OCI-LY7 (cell line): ENCODE results near the gene KIZ. TPM values are rescaled to one million over a fixed set of nuclear protein-coding genes. Genes with fewer than 3 reads are reported as not detected.

Experiments
- BruUV-seq: library from RNA; stranded (reverse); fragments of 400-500 nt; replicated peaks from 2 replicates; lab custom pipeline; 2021; lab: Mats Ljungman, UMichigan
- CTCF ChIA-PET: fragments of 300-600 bp; sonication (Branson Sonifier 250); formaldehyde crosslinking; loops from one replicate; lab custom pipeline; 2022; ENCODE audit warnings: antibody characterized with exemption; ENCODE audit not compliant: unreplicated experiment; lab: Charles Lee
- POLR2A ChIA-PET: fragments of 300-600 bp; sonication (Branson Sonifier 250); formaldehyde crosslinking; loops from one replicate; lab custom pipeline; 2022; ENCODE audit warnings: antibody characterized with exemption; lab: Charles Lee
- DNase-seq: peaks from one replicate; pipeline ENCODE4 v3.0.0-alpha.2; 2015; ENCODE audit warnings: low spot score
- H2AFZ ChIP-seq: fragments of 200-600 bp; sonication (generic), shearing (Covaris generic); 2 replicates; pipeline ENCODE4 v1.6.1; 2014; ENCODE audit warnings: mild to moderate bottlenecking, antibody characterized with exemption, low read length, moderate library complexity
- H3K27ac ChIP-seq: fragments of 200-600 bp; sonication (generic); 2 replicates; pipeline ENCODE4 v1.5.1; 2014; ENCODE audit warnings: mixed run types, low read depth, mild to moderate bottlenecking, moderate library complexity, low read length, inconsistent platforms; ENCODE audit not compliant: poor library complexity, severe bottlenecking
- H3K36me3 ChIP-seq: fragments of 200-600 bp; sonication (generic); 2 replicates; pipeline ENCODE4 v1.6.1; 2014; ENCODE audit warnings: mild to moderate bottlenecking, antibody characterized with exemption, low read length, moderate library complexity, mixed read lengths; ENCODE audit not compliant: insufficient read depth
- H3K4me1 ChIP-seq: fragments of 200-600 bp; sonication (generic); 2 replicates; pipeline ENCODE4 v1.5.1; 2014; ENCODE audit warnings: mild to moderate bottlenecking, low read length; ENCODE audit not compliant: insufficient read depth, poor library complexity, severe bottlenecking
- H3K4me2 ChIP-seq: fragments of 200-600 bp; sonication (generic); 2 replicates; pipeline ENCODE4 v1.6.1; 2014; ENCODE audit warnings: mild to moderate bottlenecking, low read length
- H3K4me3 ChIP-seq: fragments of 200-600 bp; sonication (generic); 2 replicates; pipeline ENCODE4 v1.5.1; 2014; ENCODE audit warnings: mild to moderate bottlenecking, low read depth, low read length; ENCODE audit not compliant: poor library complexity, severe bottlenecking
- H3K79me2 ChIP-seq: fragments of 200-600 bp; sonication (generic); 2 replicates; pipeline ENCODE4 v1.6.1; 2016; ENCODE audit warnings: low read depth, mild to moderate bottlenecking, low read length, moderate library complexity, mixed read lengths; ENCODE audit not compliant: insufficient read depth
- H3K9me2 ChIP-seq: fragments of 200-600 bp; sonication (generic); 2 replicates; pipeline ENCODE4 v1.6.1; 2016; ENCODE audit warnings: mild to moderate bottlenecking, low read length, mixed read lengths; ENCODE audit not compliant: insufficient read depth
- H3K9me3 ChIP-seq: fragments of 200-600 bp; sonication (generic); 2 replicates; pipeline ENCODE4 v1.6.1; 2014; ENCODE audit warnings: mild to moderate bottlenecking, mixed run types, low read length, mixed read lengths
- H4K20me1 ChIP-seq: fragments of 200-600 bp; sonication (generic); 2 replicates; pipeline ENCODE4 v1.6.1; 2014; ENCODE audit warnings: mild to moderate bottlenecking, antibody characterized with exemption, low read length, moderate library complexity, mixed read lengths; ENCODE audit not compliant: insufficient read depth
- EZH2phosphoT487 ChIP-seq: fragments of 200-600 bp; sonication (generic); IDR thresholded peaks from 2 replicates; pipeline ENCODE4 v1.6.1; 2018; ENCODE audit warnings: low read depth, borderline replicate concordance, mild to moderate bottlenecking, mixed run types, antibody characterized with exemption, low read length, moderate library complexity, mixed read lengths
- intact Hi-C: fragments of 100-400 bp; cut with micrococcal nuclease; formaldehyde crosslinking; loops from one replicate; pipeline ENCODE4 v1.10.0; 2022; ENCODE audit not compliant: unreplicated experiment
- total RNA-seq, 2 experiments: library from RNA; depleted of rRNA in 1 of 2; stranded (reverse); fragments of >200 nt in 1 of 2; shearing (Covaris generic) in 1 of 2; gene quantifications; 2 replicates each; pipeline ENCODE4 v1.2.3, GENCODE V29; 2014 to 2022
- TF ChIP-seq, protein P1 (sequence below): fragments of 200-600 bp; sonication (generic); conservative IDR thresholded peaks from 2 replicates; pipeline ENCODE4 v1.5.1; 2014; ENCODE audit warnings: mild to moderate bottlenecking, antibody characterized with exemption, low read length, moderate library complexity, mixed read lengths

The KIZ gene
- total RNA-seq, 2 experiments from 2014 or later: 16.0 to 23.7 TPM

- H3K27ac ChIP-seq: no peak overlapping the region
- H2AFZ ChIP-seq: no peak overlapping the region
- CTCF ChIA-PET: no interaction called here
- TF ChIP-seq, protein P1, sequence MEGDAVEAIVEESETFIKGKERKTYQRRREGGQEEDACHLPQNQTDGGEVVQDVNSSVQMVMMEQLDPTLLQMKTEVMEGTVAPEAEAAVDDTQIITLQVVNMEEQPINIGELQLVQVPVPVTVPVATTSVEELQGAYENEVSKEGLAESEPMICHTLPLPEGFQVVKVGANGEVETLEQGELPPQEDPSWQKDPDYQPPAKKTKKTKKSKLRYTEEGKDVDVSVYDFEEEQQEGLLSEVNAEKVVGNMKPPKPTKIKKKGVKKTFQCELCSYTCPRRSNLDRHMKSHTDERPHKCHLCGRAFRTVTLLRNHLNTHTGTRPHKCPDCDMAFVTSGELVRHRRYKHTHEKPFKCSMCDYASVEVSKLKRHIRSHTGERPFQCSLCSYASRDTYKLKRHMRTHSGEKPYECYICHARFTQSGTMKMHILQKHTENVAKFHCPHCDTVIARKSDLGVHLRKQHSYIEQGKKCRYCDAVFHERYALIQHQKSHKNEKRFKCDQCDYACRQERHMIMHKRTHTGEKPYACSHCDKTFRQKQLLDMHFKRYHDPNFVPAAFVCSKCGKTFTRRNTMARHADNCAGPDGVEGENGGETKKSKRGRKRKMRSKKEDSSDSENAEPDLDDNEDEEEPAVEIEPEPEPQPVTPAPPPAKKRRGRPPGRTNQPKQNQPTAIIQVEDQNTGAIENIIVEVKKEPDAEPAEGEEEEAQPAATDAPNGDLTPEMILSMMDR: no peak
- no peak for TF ChIP-seq EZH2phosphoT487
- BruUV-seq: no TSS peak
- no peak overlapping the region for H3K4me3 ChIP-seq
- DNase-seq: no peak
- no peaks in the 10 kb centered on the region for H3K79me2 ChIP-seq
- no peak overlapping the region for H3K4me2 ChIP-seq
- intact Hi-C loops: no loop called here
- H4K20me1 ChIP-seq: no peaks in the 10 kb centered on the region
- POLR2A ChIA-PET: no interaction called here
- H3K4me1 ChIP-seq: no peaks in the 10 kb centered on the region
- no peaks in the 10 kb centered on the region for H3K36me3 ChIP-seq
- no peaks in the 10 kb centered on the region for H3K9me2 ChIP-seq
- H3K9me3 ChIP-seq: no peaks in the 10 kb centered on the region
Observed at GRCh38 chr20:21189761-21190523, 64.1 kb downstream of the KIZ start.

- H3K4me3 ChIP-seq: no peak overlapping the region
- H3K36me3 ChIP-seq: no peaks in the 10 kb centered on the region
- no TSS peak for BruUV-seq
- no peak overlapping the region for H3K27ac ChIP-seq
- TF ChIP-seq, protein P1: no peak
- TF ChIP-seq EZH2phosphoT487: no peak
- no peak overlapping the region for H3K4me2 ChIP-seq
- H3K9me2 ChIP-seq: no peaks in the 10 kb centered on the region
- H4K20me1 ChIP-seq: no peaks in the 10 kb centered on the region
- H3K4me1 ChIP-seq: no peaks in the 10 kb centered on the region
- CTCF ChIA-PET: no interaction called here
- no peaks in the 10 kb centered on the region for H3K9me3 ChIP-seq
- intact Hi-C loops: no loop called here
- no peak overlapping the region for H2AFZ ChIP-seq
- DNase-seq: no peak
- POLR2A ChIA-PET: no interaction called here
- H3K79me2 ChIP-seq: no peaks in the 10 kb centered on the region
Observed at GRCh38 chr20:21190869-21191268, 65.0 kb downstream of the KIZ start.

GRCh38 chr20:21191839-21192238 is 66.0 kb downstream of the KIZ start:
- H3K4me3 ChIP-seq: no peak overlapping the region
- ChIA-PET CTCF (no interaction called here), POLR2A (interaction anchor here (0.7 kb wide), 1 partner anchor 338 kb away, joined by 3 read pairs; no protein-coding TSS in a partner anchor)
- DNase-seq: no peak
- no peaks in the 10 kb centered on the region for H3K9me2 ChIP-seq
- H3K9me3 ChIP-seq: no peaks in the 10 kb centered on the region
- H4K20me1 ChIP-seq: no peaks in the 10 kb centered on the region
- H3K4me1 ChIP-seq: no peaks in the 10 kb centered on the region
- TF ChIP-seq EZH2phosphoT487: no peak
- TF ChIP-seq, protein P1: no peak
- intact Hi-C loops: no loop called here
- no peak overlapping the region for H3K4me2 ChIP-seq
- no peaks in the 10 kb centered on the region for H3K79me2 ChIP-seq
- BruUV-seq: no TSS peak
- H3K27ac ChIP-seq: no peak overlapping the region
- no peaks in the 10 kb centered on the region for H3K36me3 ChIP-seq
- H2AFZ ChIP-seq: no peak overlapping the region
